GM12878 (cell line): ENCODE data around the gene PTPRD. TPM values are rescaled to one million over a fixed set of nuclear protein-coding genes. Genes with fewer than 3 reads are reported as not detected.

ENCODE experiments used
- ATAC-seq: fragments of 200-7000 bp; cut with Tn5 transposase; 3 replicates; pipeline ENCODE4 v1.9.1; 2020; ENCODE audit warnings: mild to moderate bottlenecking, moderate library complexity
- BruUV-seq: library from RNA; stranded (reverse); fragments of 400-500 nt; replicated peaks from 2 replicates; lab custom pipeline; 2021; lab: Mats Ljungman, UMichigan
- CTCF ChIA-PET: fragments of 300-600 bp; sonication (Branson Sonifier 250); formaldehyde crosslinking; extraction: SDS; loops from one replicate; lab custom pipeline; 2021; ENCODE audit warnings: inconsistent platforms; lab: Yijun Ruan, JAX
- POLR2A ChIA-PET: fragments of 350-600 bp; formaldehyde crosslinking; extraction: SDS; loops from one replicate; lab custom pipeline; 2021; ENCODE audit warnings: inconsistent platforms; lab: Charles Lee
- RAD21 ChIA-PET: fragments of 300-600 bp; sonication (Branson Sonifier 250); formaldehyde crosslinking; loops from one replicate; lab custom pipeline; 2023; ENCODE audit warnings: antibody characterized with exemption; ENCODE audit not compliant: unreplicated experiment; lab: Charles Lee
- SMC1A ChIA-PET: fragments of 300-600 bp; sonication (Branson Sonifier 250); formaldehyde crosslinking; loops from one replicate; lab custom pipeline; 2023; ENCODE audit not compliant: unreplicated experiment, uncharacterized antibody; lab: Charles Lee
- DNase-seq: peaks from one replicate; pipeline ENCODE4 v3.0.0-alpha.2; 2011; ENCODE audit warnings: low read depth, low spot score
- FAIRE-seq: peaks from 3 replicates; lab custom pipeline; 2011; peaks lifted over from hg19 to GRCh38; lab: Jason Lieb, UNC
- H2AFZ ChIP-seq: 2 replicates; pipeline ENCODE4 v1.6.0; 2011; ENCODE audit warnings: low read depth, low read length, control low read depth; ENCODE audit not compliant: control insufficient read depth
- H3K27ac ChIP-seq: 2 replicates; pipeline ENCODE4 v1.5.1; 2011; ENCODE audit warnings: control low read depth; ENCODE audit not compliant: control insufficient read depth, insufficient read depth
- H3K27me3 ChIP-seq, 2 experiments: replicated peaks in 1 of 2; 2 replicates each; pipeline versions ENCODE4 v1.6.0 to v1.6.1; 2011; ENCODE audit warnings: low read length in 1 of 2; ENCODE audit not compliant: control insufficient read depth in 2 of 2, insufficient read depth in 2 of 2
- H3K36me3 ChIP-seq, 2 experiments: 2 replicates each; pipeline ENCODE4 v1.5.1; 2011; ENCODE audit warnings: low read length in 1 of 2; ENCODE audit not compliant: control insufficient read depth in 2 of 2, insufficient read depth in 2 of 2
- H3K4me1 ChIP-seq: 2 replicates; pipeline ENCODE4 v1.6.1; 2011; ENCODE audit warnings: mild to moderate bottlenecking, low read length, moderate library complexity, mixed read lengths; ENCODE audit not compliant: control insufficient read depth, insufficient read depth
- H3K4me2 ChIP-seq: 2 replicates; pipeline ENCODE4 v1.6.0; 2011; ENCODE audit warnings: control low read depth; ENCODE audit not compliant: control insufficient read depth, insufficient read depth
- H3K4me3 ChIP-seq: fragments of 200-600 bp; sonication (generic); 2 replicates; pipeline ENCODE4 v1.5.1; 2016
- H3K79me2 ChIP-seq: 2 replicates; pipeline ENCODE4 v1.6.0; 2011; ENCODE audit warnings: low read length; ENCODE audit not compliant: control insufficient read depth, insufficient read depth
- H3K9ac ChIP-seq: 2 replicates; pipeline ENCODE4 v1.8.0; 2011; ENCODE audit warnings: low read length, control low read depth, mixed read lengths; ENCODE audit not compliant: control insufficient read depth, insufficient read depth
- H3K9me3 ChIP-seq: replicated peaks from 3 replicates; pipeline ENCODE4 v1.5.1; 2011; ENCODE audit warnings: mild to moderate bottlenecking, low read length; ENCODE audit not compliant: control insufficient read depth, insufficient read depth
- H4K20me1 ChIP-seq: 2 replicates; pipeline ENCODE4 v1.6.0; 2011; ENCODE audit not compliant: control insufficient read depth, insufficient read depth
- GABPA ChIP-seq: IDR thresholded peaks from 2 replicates; pipeline ENCODE4 v1.6.1; 2014; ENCODE audit warnings: antibody characterized with exemption, low read depth, mild to moderate bottlenecking, inconsistent platforms
- JUND ChIP-seq: IDR thresholded peaks from 2 replicates; pipeline ENCODE4 v1.6.1; 2012; ENCODE audit warnings: low read depth, mild to moderate bottlenecking, low read length, improper control_type of control experiment, moderate library complexity
- POLR2AphosphoS2 ChIP-seq: IDR thresholded peaks from 2 replicates; pipeline ENCODE4 v1.6.1; 2011; ENCODE audit warnings: low read depth, mild to moderate bottlenecking, low read length, improper control_type of control experiment, moderate library complexity
- RBBP5 ChIP-seq: fragments of 200-600 bp; sonication (generic); conservative IDR thresholded peaks from 2 replicates; pipeline ENCODE4 v1.6.1; 2016
- TCF3 ChIP-seq: IDR thresholded peaks from 2 replicates; pipeline ENCODE4 v1.6.1; 2012; ENCODE audit warnings: low read depth, mild to moderate bottlenecking, low read length, borderline replicate concordance; ENCODE audit not compliant: insufficient read depth
- WGBS: methylation state at CpG from one replicate; pipeline ENCODE4 v1.1.6; 2016; ENCODE audit warnings: low lambda C conversion rate; ENCODE audit not compliant: insufficient replicate concordance, insufficient coverage; ENCODE audit errors: missing lambda C conversion rate; 5-methylcytosine and 5-hydroxymethylcytosine counted together
- in situ Hi-C: fragments of 300-500 bp; cut with MboI; formaldehyde crosslinking; loops from 9 replicates; pipeline ENCODE4 v1.14.3; 2018; ENCODE audit warnings: mixed read lengths
- intact Hi-C: fragments of 100-400 bp; cut with micrococcal nuclease; formaldehyde crosslinking; loops from one replicate; pipeline ENCODE4 v1.14.2; 2022; ENCODE audit not compliant: unreplicated experiment
- polyA plus RNA-seq, 11 experiments: library from polyadenylated mRNA; depleted of rRNA in 4 of 11; unstranded in 6 of 11; stranded (reverse) in 5 of 11; fragments of >200 nt; fragmentation: Nextera tagmentation in 4 of 11; fragmentation: Illumina TruSeq in 1 of 11; extraction: Ambion mirVana in 4 of 11; extraction: Trizol in 1 of 11; gene quantifications; 1 replicate in 1 of 11; 2 replicates in 10 of 11; pipeline versions ENCODE4 v1.2.1 to v1.2.3, GENCODE V29; 2011 to 2016; ENCODE audit warnings: inconsistent platforms in 2 of 11, missing spikeins in 2 of 11, low read depth in 1 of 11
- total RNA-seq, 4 experiments: library from RNA; depleted of rRNA in 3 of 4; stranded (reverse); fragments of >200 nt in 3 of 4; fragmentation: Illumina TruSeq in 1 of 4; extraction: Trizol in 1 of 4; gene quantifications; 2 replicates each; pipeline versions ENCODE4 v1.2.1 to v1.2.3, GENCODE V29; 2013 to 2021
- TF ChIP-seq, protein P1 (sequence below): fragments of 450-650 bp; IDR thresholded peaks from 2 replicates; pipeline ENCODE4 v1.6.1; 2018; ENCODE audit warnings: mild to moderate bottlenecking, low read depth, moderate library complexity; ENCODE audit not compliant: partially characterized antibody
- TF ChIP-seq, protein P2 (sequence below): fragments of 450-650 bp; IDR thresholded peaks from 2 replicates; pipeline ENCODE4 v1.6.1; 2018; ENCODE audit warnings: borderline replicate concordance, mild to moderate bottlenecking; ENCODE audit not compliant: partially characterized antibody
- TF ChIP-seq, protein P3 (sequence below), 3 experiments: IDR thresholded peaks in 2 of 3; conservative IDR thresholded peaks in 1 of 3; 2 replicates each; pipeline ENCODE4 v1.5.1; 2011; ENCODE audit warnings: low read depth in 3 of 3, low read length in 3 of 3, mild to moderate bottlenecking in 3 of 3, control low read depth in 2 of 3, moderate library complexity in 2 of 3, inconsistent platforms in 1 of 3, mixed read lengths in 1 of 3; ENCODE audit not compliant: control insufficient read depth in 2 of 3, insufficient read depth in 1 of 3; ENCODE audit errors: extremely low read depth in 1 of 3

Gene PTPRD
- total and polyA plus RNA-seq, 10 of the 15 experiments (the other 5 are each of a cell fraction or from before 2014, with no cell fraction given), result under 0.01 to 0.05 (median 0.01) TPM; not detected in 7

DNA sequence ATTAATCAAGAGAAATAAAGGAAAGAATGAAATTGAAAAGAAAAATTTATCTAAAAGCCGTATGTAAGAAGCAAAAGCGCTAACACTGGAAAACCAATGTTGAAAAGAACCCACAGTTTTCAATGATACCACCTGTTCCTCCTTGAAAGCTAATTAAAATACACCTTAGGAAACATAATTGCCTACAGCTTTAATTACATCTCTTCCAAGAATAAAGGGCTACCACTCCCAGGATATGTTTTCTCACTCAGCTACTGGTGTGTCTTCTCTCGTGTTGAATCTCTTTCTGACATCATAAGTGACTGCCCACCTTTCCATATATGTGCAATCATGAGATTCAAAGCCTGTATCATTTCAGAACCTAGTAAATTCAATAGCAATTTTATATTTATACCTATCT, 1932.6 kb downstream of the PTPRD start:
- RAD21 ChIA-PET, result no interaction called here
- Histone ChIP-seq H3K9me3 (no peaks in the 10 kb centered on the region), H3K4me1 (no peaks in the 10 kb centered on the region), H4K20me1 (no peaks in the 10 kb centered on the region), H3K27me3 (no peaks in the 10 kb centered on the region; a peak in 1 of 4 replicates), H3K27ac (no peak overlapping the region), H3K4me3 (no peak overlapping the region), H3K36me3 (no peaks in the 10 kb centered on the region), H3K79me2 (no peaks in the 10 kb centered on the region), H3K9ac (no peak overlapping the region), H3K4me2 (no peak overlapping the region), H2AFZ (no peak overlapping the region)
- intact Hi-C loops, result no loop called here
- TF ChIP-seq TCF3, result no peak
- in situ Hi-C loops, result no loop called here
- ATAC-seq (no peak), DNase-seq (no peak), FAIRE-seq (no peak)
- no TSS peak for BruUV-seq
- POLR2A ChIA-PET, result no interaction called here
- 52% methylated on average over 3 of the region's 3 CpGs for WGBS
- SMC1A ChIA-PET, result no interaction called here
- CTCF ChIA-PET, result no interaction called here

DNA sequence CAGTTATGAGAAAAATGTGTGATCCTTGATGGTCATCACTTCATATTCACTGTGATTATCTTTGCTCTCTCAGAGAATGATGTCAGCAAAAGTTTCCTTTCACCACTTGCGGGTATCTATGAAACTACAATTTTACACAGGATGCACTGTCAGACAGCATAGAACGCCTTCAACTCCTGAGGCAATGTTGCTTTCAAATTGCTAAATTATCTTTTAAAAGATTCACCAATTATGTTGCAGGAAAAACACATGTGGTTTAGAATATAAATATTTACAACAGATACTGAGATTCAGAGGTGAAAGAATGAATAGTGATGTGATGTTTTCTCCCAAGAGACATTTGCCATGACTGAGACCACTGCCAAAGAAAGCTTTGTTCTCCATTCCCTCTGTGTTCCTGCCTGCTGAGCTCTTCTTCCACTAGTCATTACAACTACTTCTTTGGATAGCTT, 1933.4 kb downstream of the PTPRD start:
- ATAC-seq (no peak), FAIRE-seq (no peak), DNase-seq (no peak)
- no peaks in the 10 kb centered on the region for H3K4me1 ChIP-seq
- no peak overlapping the region for H3K4me2 ChIP-seq
- 53% methylated on average over 2 of the region's 2 CpGs for WGBS
- no peaks in the 10 kb centered on the region for H3K9me3 ChIP-seq
- H3K36me3 ChIP-seq, result no peaks in the 10 kb centered on the region
- H3K27ac ChIP-seq, result no peak overlapping the region
- H3K27me3 ChIP-seq, result no peaks in the 10 kb centered on the region; a peak in 1 of 4 replicates
- ChIA-PET CTCF (no interaction called here), RAD21 (no interaction called here), POLR2A (no interaction called here), SMC1A (no interaction called here)
- H3K9ac ChIP-seq, result no peak overlapping the region
- intact Hi-C loops, result no loop called here
- no peak overlapping the region for H2AFZ ChIP-seq
- H3K79me2 ChIP-seq, result no peaks in the 10 kb centered on the region
- no TSS peak for BruUV-seq
- no peak overlapping the region for H3K4me3 ChIP-seq
- H4K20me1 ChIP-seq, result no peaks in the 10 kb centered on the region
- in situ Hi-C loops, result no loop called here
- TF ChIP-seq, protein P1, sequence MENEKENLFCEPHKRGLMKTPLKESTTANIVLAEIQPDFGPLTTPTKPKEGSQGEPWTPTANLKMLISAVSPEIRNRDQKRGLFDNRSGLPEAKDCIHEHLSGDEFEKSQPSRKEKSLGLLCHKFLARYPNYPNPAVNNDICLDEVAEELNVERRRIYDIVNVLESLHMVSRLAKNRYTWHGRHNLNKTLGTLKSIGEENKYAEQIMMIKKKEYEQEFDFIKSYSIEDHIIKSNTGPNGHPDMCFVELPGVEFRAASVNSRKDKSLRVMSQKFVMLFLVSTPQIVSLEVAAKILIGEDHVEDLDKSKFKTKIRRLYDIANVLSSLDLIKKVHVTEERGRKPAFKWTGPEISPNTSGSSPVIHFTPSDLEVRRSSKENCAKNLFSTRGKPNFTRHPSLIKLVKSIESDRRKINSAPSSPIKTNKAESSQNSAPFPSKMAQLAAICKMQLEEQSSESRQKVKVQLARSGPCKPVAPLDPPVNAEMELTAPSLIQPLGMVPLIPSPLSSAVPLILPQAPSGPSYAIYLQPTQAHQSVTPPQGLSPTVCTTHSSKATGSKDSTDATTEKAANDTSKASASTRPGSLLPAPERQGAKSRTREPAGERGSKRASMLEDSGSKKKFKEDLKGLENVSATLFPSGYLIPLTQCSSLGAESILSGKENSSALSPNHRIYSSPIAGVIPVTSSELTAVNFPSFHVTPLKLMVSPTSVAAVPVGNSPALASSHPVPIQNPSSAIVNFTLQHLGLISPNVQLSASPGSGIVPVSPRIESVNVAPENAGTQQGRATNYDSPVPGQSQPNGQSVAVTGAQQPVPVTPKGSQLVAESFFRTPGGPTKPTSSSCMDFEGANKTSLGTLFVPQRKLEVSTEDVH, result no peak
- TF ChIP-seq JUND (no peak), RBBP5 (no peak), POLR2AphosphoS2 (no peak), GABPA (no peak)
- TF ChIP-seq, protein P2, sequence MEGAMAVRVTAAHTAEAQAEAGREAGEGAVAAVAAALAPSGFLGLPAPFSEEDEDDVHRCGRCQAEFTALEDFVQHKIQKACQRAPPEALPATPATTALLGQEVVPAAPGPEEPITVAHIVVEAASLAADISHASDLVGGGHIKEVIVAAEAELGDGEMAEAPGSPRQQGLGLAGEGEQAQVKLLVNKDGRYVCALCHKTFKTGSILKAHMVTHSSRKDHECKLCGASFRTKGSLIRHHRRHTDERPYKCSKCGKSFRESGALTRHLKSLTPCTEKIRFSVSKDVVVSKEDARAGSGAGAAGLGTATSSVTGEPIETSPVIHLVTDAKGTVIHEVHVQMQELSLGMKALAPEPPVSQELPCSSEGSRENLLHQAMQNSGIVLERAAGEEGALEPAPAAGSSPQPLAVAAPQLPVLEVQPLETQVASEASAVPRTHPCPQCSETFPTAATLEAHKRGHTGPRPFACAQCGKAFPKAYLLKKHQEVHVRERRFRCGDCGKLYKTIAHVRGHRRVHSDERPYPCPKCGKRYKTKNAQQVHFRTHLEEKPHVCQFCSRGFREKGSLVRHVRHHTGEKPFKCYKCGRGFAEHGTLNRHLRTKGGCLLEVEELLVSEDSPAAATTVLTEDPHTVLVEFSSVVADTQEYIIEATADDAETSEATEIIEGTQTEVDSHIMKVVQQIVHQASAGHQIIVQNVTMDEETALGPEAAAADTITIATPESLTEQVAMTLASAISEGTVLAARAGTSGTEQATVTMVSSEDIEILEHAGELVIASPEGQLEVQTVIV, result no peak
- TF ChIP-seq, protein P3, sequence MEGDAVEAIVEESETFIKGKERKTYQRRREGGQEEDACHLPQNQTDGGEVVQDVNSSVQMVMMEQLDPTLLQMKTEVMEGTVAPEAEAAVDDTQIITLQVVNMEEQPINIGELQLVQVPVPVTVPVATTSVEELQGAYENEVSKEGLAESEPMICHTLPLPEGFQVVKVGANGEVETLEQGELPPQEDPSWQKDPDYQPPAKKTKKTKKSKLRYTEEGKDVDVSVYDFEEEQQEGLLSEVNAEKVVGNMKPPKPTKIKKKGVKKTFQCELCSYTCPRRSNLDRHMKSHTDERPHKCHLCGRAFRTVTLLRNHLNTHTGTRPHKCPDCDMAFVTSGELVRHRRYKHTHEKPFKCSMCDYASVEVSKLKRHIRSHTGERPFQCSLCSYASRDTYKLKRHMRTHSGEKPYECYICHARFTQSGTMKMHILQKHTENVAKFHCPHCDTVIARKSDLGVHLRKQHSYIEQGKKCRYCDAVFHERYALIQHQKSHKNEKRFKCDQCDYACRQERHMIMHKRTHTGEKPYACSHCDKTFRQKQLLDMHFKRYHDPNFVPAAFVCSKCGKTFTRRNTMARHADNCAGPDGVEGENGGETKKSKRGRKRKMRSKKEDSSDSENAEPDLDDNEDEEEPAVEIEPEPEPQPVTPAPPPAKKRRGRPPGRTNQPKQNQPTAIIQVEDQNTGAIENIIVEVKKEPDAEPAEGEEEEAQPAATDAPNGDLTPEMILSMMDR (IDR thresholded peaks at IDR 0.05 in 2 of 3, conservative IDR thresholded peaks at IDR 0.05 in 1 of 3; ENCODE audit: control insufficient read depth in 2 of 3, extremely low read depth in 1 of 3, insufficient read depth in 1 of 3, low read depth in 3 of 3, low read length in 3 of 3), result no peak
